Neuron (in vitro differentiated cells): ENCODE measurements around the gene PAGR1.

Experiments used
- H2AFZ ChIP-seq: one replicate; pipeline ENCODE4 v1.6.1; 2013; ENCODE audit warnings: low read depth, mild to moderate bottlenecking, inconsistent platforms, low read length, moderate library complexity
- H3K27me3 ChIP-seq: one replicate; pipeline ENCODE4 v1.6.1; 2013; ENCODE audit warnings: low read length; ENCODE audit not compliant: insufficient read depth
- H3K36me3 ChIP-seq: one replicate; pipeline ENCODE4 v1.6.1; 2013; ENCODE audit warnings: low read length; ENCODE audit not compliant: insufficient read depth
- H3K4me1 ChIP-seq: one replicate; pipeline ENCODE4 v1.6.1; 2013; ENCODE audit warnings: low read length; ENCODE audit not compliant: insufficient read depth
- H3K4me3 ChIP-seq: 2 replicates; pipeline ENCODE4 v1.5.1; 2013; ENCODE audit warnings: mild to moderate bottlenecking, low read length, moderate library complexity
- H3K9me3 ChIP-seq: one replicate; pipeline ENCODE4 v1.6.1; 2013; ENCODE audit warnings: low read length

Gene PAGR1

DNA sequence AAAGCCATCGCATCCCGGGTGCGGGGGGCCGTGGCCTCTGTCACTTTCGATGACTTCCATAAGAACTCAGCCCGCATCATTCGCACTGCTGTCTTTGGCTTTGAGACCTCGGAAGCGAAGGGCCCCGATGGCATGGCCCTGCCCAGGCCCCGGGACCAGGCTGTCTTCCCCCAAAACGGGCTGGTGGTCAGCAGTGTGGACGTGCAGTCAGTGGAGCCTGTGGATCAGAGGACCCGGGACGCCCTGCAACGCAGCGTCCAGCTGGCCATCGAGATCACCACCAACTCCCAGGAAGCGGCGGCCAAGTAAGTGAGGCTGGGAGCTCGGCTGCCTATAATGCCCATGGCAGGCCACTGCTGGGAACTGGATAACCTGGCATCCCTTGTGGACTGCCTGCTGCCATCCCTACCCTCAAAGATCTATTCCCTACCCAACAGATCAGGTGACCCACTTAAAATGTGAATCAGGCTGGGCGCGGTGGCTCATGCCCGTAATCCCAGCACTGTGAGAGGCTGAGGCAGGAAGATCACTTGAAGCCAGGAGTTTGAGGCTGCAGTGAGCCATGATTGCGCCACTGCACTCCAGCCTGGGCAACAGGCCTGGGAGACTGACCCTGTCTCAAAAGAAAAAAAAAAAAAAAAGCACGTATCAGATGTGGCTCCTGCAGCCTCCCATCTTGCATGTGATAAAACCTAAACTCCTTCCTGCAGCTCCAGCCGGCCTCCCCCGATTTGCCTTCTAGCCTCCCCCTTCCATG lies 28.8 kb downstream of the PAGR1 start:
- H3K36me3 ChIP-seq, result no peaks in the 10 kb centered on the region
- no peak overlapping the region for H2AFZ ChIP-seq
- H3K9me3 ChIP-seq, result no peaks in the 10 kb centered on the region
- H3K4me1 ChIP-seq, result no peaks in the 10 kb centered on the region
- H3K27me3 ChIP-seq, result peaks cover 2% of the 10 kb centered on the region
- no peak overlapping the region for H3K4me3 ChIP-seq

DNA sequence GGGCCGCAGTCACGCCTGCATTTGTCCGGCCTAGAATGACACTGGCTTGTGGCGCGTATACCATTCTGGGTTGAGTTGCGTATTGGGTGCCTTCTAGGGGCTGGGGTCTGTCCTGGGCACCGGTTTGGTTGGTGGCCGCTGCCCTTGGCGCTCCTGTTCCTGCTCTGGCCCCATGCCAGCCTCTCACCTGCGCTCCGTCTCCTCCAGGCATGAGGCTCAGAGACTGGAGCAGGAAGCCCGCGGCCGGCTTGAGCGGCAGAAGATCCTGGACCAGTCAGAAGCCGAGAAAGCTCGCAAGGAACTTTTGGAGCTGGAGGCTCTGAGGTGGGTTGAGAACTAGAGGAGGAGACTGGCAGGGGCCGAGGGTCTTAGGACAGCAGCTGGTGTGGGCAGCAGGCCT lies 29.7 kb downstream of the PAGR1 start:
- Histone ChIP-seq H3K4me1 (no peaks in the 10 kb centered on the region), H3K4me3 (no peak overlapping the region), H2AFZ (no peak overlapping the region), H3K36me3 (no peaks in the 10 kb centered on the region), H3K27me3 (peaks cover 2% of the 10 kb centered on the region), H3K9me3 (no peaks in the 10 kb centered on the region)

- Histone ChIP-seq H2AFZ (no peak overlapping the region), H3K27me3 (no peaks in the 10 kb centered on the region)
These were observed 32.7 kb downstream of the PAGR1 start for GRCh38 chr16:29848420-29849297.

DNA sequence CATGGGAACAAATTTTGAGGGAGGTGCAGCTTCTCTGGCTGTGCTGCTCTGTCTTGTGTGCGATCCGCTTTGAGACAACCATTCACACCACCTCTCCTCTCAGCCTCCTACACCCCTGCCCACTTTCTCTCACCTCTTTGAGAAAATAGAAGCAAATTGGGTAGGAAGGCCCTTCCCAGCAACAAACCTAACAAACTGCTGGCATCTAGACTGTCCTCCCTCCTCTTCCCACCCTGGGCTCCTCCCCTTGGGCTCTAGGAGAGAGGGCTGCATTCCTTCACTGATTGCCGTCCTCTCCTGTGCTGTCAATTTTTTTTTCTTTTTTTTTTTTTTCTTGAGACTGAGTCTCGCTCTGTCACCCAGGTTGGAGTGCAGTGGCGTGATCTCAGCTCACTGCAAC lies 33.6 kb downstream of the PAGR1 start:
- Histone ChIP-seq H3K36me3 (no peaks in the 10 kb centered on the region), H2AFZ (no peak overlapping the region), H3K4me1 (no peaks in the 10 kb centered on the region), H3K4me3 (no peak overlapping the region), H3K27me3 (no peaks in the 10 kb centered on the region), H3K9me3 (no peaks in the 10 kb centered on the region)

More at GRCh38 chr16:29848420-29849297, 32.7 kb downstream of the PAGR1 start:
- Histone ChIP-seq H3K4me1 (no peaks in the 10 kb centered on the region), H3K9me3 (no peaks in the 10 kb centered on the region), H3K36me3 (no peaks in the 10 kb centered on the region), H3K4me3 (no peak overlapping the region)

DNA sequence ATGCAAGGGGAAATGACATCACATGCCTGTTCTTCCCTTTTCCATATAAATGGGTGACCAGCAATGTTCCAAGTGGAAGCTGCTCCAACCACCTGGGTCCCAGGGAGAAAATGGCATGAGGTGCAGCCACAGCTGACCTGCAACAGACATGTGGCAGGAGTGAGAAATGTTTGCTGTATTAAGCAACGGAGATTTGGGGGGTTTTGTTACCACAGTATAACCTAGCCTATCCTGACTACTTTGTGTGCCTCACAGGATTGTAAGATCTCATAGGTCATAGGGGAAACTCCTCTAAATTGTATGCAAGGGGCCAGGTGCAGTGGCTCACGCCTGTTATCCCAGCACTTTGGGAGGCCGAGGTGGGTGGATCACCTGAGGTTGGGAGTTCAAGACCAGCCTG lies 35.0 kb downstream of the PAGR1 start:
- H3K36me3 ChIP-seq, result no peaks in the 10 kb centered on the region
- no peak overlapping the region for H2AFZ ChIP-seq
- H3K9me3 ChIP-seq, result no peaks in the 10 kb centered on the region
- H3K4me3 ChIP-seq, result no peak overlapping the region
- no peaks in the 10 kb centered on the region for H3K4me1 ChIP-seq
- H3K27me3 ChIP-seq, result no peaks in the 10 kb centered on the region

GRCh38 chr16:29852654-29853053 lies 36.7 kb downstream of the PAGR1 start:
- H3K4me1 ChIP-seq, result no peaks in the 10 kb centered on the region
- H3K4me3 ChIP-seq, result no peak overlapping the region
- H3K36me3 ChIP-seq, result no peaks in the 10 kb centered on the region
- no peaks in the 10 kb centered on the region for H3K9me3 ChIP-seq
- no peaks in the 10 kb centered on the region for H3K27me3 ChIP-seq
- no peak overlapping the region for H2AFZ ChIP-seq

DNA sequence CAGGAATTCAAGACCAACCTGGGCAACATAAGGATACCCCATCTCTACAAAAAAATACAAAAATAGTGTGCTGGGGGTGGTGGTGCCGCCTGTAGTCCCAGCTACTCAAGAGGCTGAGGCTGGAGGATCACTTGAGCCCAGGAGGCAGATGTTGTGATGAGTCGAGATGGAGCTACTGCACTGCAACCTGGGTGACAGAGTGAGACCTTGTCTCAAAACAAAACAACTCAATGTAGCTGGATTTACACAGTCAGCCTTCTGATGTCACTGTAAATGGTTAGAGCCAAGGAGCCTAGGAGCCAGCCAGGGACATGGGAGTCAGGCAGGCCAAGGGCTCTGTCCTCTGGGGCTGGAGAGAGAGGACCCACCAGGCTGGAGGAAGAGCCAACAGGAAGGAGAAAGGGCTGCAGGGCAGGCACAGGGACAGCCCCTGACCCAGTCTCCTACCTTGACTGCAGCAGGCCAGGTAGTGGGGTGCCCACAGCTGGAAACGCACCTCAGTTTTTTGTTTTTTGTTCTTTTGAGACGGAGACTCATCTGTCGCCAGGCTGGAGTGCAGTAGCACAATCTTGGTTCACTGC lies 38.7 kb downstream of the PAGR1 start:
- H3K27me3 ChIP-seq, result no peaks in the 10 kb centered on the region
- H3K4me3 ChIP-seq, result no peak overlapping the region
- peaks cover 6% of the 10 kb centered on the region for H3K36me3 ChIP-seq
- no peaks in the 10 kb centered on the region for H3K9me3 ChIP-seq
- no peaks in the 10 kb centered on the region for H3K4me1 ChIP-seq
- H2AFZ ChIP-seq, result no peak overlapping the region

- peaks cover 12% of the 10 kb centered on the region for H3K36me3 ChIP-seq
These were observed 41.3 kb downstream of the PAGR1 start for GRCh38 chr16:29857133-29857760.

DNA sequence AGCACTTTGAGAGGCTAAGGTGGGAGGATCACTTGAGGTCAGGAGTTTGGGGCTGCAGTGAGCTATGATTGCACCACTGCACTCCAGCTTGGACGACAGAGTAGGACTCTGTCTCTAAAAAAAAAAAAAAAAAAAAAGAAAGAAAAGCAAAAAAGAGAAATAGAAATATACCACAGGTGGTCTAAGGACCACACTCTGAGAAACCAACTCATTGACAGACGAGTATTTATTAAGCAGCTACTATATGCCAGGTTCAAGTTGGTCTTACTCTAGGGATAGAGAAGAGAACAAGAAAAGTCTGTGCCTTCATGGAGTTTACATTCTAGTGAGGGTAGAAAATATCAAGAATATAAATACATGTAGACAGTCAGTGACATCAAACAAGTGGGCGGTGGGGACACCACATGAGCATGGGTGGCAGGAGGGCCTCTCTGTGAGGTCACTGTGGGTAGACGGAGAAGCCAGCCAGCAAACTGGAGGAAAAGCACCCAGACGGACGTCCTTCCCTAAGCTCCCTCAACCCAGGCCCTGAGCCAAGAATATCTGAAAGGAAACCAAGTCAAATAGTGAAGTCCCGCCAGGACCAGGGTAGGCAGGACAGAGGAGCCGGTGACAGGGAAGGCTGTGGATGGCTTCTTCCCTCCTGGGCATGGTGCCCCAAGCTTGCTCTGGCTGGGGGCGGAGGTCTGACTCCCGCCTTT lies 42.3 kb downstream of the PAGR1 start:
- H2AFZ ChIP-seq, result no peak overlapping the region
- H3K36me3 ChIP-seq, result peaks cover 12% of the 10 kb centered on the region
- no peaks in the 10 kb centered on the region for H3K4me1 ChIP-seq
- no peaks in the 10 kb centered on the region for H3K9me3 ChIP-seq
- no peaks in the 10 kb centered on the region for H3K27me3 ChIP-seq
- no peak overlapping the region for H3K4me3 ChIP-seq

More at GRCh38 chr16:29857133-29857760, 41.3 kb downstream of the PAGR1 start:
- no peaks in the 10 kb centered on the region for H3K9me3 ChIP-seq
- no peaks in the 10 kb centered on the region for H3K27me3 ChIP-seq
- no peak overlapping the region for H2AFZ ChIP-seq
- no peaks in the 10 kb centered on the region for H3K4me1 ChIP-seq
- no peak overlapping the region for H3K4me3 ChIP-seq

DNA sequence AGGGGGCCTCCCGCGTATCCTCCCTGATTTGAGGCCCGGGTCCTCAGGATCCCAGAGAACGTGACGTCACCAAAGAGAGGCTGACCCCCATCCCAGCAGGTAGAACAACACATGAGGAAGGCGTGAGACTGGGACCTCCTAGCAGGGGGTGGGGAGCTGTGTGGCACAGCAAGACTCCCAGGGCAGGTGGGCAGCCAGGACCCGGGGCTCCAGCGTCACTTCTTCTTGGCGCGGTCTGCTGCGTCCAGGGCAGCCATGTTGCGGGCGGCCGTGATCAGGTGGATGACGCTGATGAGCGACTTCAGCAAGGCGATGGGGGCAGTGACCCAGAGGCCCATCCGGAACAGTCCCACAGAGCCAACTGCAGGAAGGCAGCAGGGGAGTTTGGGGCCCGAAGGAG lies 43.0 kb downstream of the PAGR1 start:
- Histone ChIP-seq H2AFZ (no peak overlapping the region), H3K4me1 (peaks cover 3% of the 10 kb centered on the region), H3K4me3 (no peak overlapping the region), H3K9me3 (no peaks in the 10 kb centered on the region), H3K36me3 (peaks cover 12% of the 10 kb centered on the region), H3K27me3 (no peaks in the 10 kb centered on the region)

- peaks cover 12% of the 10 kb centered on the region for H3K36me3 ChIP-seq
- H3K27me3 ChIP-seq, result no peaks in the 10 kb centered on the region
- H2AFZ ChIP-seq, result no peak overlapping the region
- H3K4me1 ChIP-seq, result peaks cover 3% of the 10 kb centered on the region
- no peaks in the 10 kb centered on the region for H3K9me3 ChIP-seq
- H3K4me3 ChIP-seq, result no peak overlapping the region
These were observed 44.3 kb downstream of the PAGR1 start for GRCh38 chr16:29860218-29860617.

DNA sequence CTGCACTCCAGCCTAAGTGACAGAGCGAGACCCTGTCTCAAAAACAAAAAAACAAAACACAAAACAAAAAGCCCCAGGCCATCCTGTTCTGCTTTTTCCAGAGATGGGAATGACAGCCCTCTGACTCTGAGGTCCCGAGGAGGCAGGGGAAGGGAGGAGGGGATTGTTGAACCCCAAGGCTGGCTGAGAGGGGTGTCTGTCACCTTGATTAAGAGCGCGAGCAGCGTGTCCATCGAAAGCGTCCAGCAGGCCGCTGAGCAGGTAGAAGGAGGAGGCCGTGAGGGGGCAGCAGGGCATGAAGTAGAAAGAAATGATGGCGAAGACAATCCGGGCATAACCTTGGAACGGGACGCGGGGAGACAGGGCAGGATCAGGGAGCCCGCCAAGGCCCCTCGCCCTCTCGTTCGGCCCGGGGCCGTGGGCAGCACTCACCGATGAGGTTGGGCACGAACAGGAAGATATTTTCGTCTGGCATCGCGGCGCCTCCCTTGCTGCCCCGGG lies 46.5 kb downstream of the PAGR1 start:
- H3K4me3 ChIP-seq, result peak overlapping the region; percentile 90
- peaks cover 3% of the 10 kb centered on the region for H3K4me1 ChIP-seq

More for the DNA sequence above, 46.5 kb downstream of the PAGR1 start:
- Histone ChIP-seq H3K9me3 (no peaks in the 10 kb centered on the region), H3K36me3 (peaks cover 12% of the 10 kb centered on the region), H3K27me3 (no peaks in the 10 kb centered on the region), H2AFZ (peak overlapping the region; percentile 98)
